Keratinocyte (primary cell): ENCODE measurements around the gene ALDH7A1. TPM values are rescaled to one million over a fixed set of nuclear protein-coding genes. Genes with fewer than 3 reads are reported as not detected.

ENCODE experiments used
- DNase-seq: peaks from one replicate; pipeline ENCODE4 v3.0.0-alpha.2; 2011; ENCODE audit warnings: low read depth, missing footprints, low spot score
- FAIRE-seq: peaks from 2 replicates; lab custom pipeline; 2011; peaks lifted over from hg19 to GRCh38; lab: Jason Lieb, UNC
- H2AFZ ChIP-seq: 2 replicates; pipeline ENCODE4 v1.6.0; 2012; ENCODE audit warnings: low read length, control low read depth, inconsistent platforms; ENCODE audit not compliant: control insufficient read depth
- H3K27ac ChIP-seq: 2 replicates; pipeline ENCODE4 v1.5.1; 2011; ENCODE audit warnings: low read length; ENCODE audit not compliant: control insufficient read depth, insufficient read depth
- H3K27me3 ChIP-seq: 3 replicates; pipeline ENCODE4 v1.6.0; 2011; ENCODE audit warnings: low read length; ENCODE audit not compliant: control insufficient read depth, insufficient read depth; ENCODE audit errors: extremely low read depth
- H3K36me3 ChIP-seq, 2 experiments: 2 replicates in 1 of 2; 3 replicates in 1 of 2; pipeline ENCODE4 v1.5.1; 2011; ENCODE audit warnings: low read length in 2 of 2, mild to moderate bottlenecking in 1 of 2; ENCODE audit not compliant: control insufficient read depth in 2 of 2, insufficient read depth in 2 of 2; ENCODE audit errors: extremely low read depth in 1 of 2
- H3K4me1 ChIP-seq: 3 replicates; pipeline ENCODE4 v1.5.1; 2011; ENCODE audit warnings: low read length; ENCODE audit not compliant: control insufficient read depth, insufficient read depth; ENCODE audit errors: extremely low read depth
- H3K4me2 ChIP-seq: 3 replicates; pipeline ENCODE4 v1.6.0; 2011; ENCODE audit warnings: low read depth, low read length; ENCODE audit not compliant: control insufficient read depth, insufficient read depth; ENCODE audit errors: extremely low read depth
- H3K4me3 ChIP-seq, 3 experiments: fragments of 200-600 bp in 1 of 3; sonication (generic) in 1 of 3; 2 replicates in 2 of 3; 3 replicates in 1 of 3; pipeline ENCODE4 v1.5.1; 2011 to 2016; ENCODE audit warnings: low read length in 3 of 3, mild to moderate bottlenecking in 3 of 3, control low read depth in 2 of 3, inconsistent platforms in 1 of 3, low read depth in 1 of 3, mixed read lengths in 1 of 3, mixed run types in 1 of 3, moderate library complexity in 1 of 3; ENCODE audit not compliant: control insufficient read depth in 2 of 3, insufficient read depth in 2 of 3; ENCODE audit errors: extremely low read depth in 1 of 3
- H3K79me2 ChIP-seq: 2 replicates; pipeline ENCODE4 v1.6.0; 2012; ENCODE audit warnings: low read length; ENCODE audit not compliant: control insufficient read depth, insufficient read depth
- H3K9ac ChIP-seq: 3 replicates; pipeline ENCODE4 v1.6.0; 2011; ENCODE audit warnings: low read length; ENCODE audit not compliant: control insufficient read depth, insufficient read depth; ENCODE audit errors: extremely low read depth
- H3K9me1 ChIP-seq: 3 replicates; pipeline ENCODE4 v1.6.0; 2011; ENCODE audit warnings: low read length; ENCODE audit not compliant: control insufficient read depth, insufficient read depth; ENCODE audit errors: extremely low read depth
- H3K9me3 ChIP-seq: 2 replicates; pipeline ENCODE4 v1.5.1; 2012; ENCODE audit warnings: low read depth, low read length; ENCODE audit not compliant: control insufficient read depth
- H4K20me1 ChIP-seq: 3 replicates; pipeline ENCODE4 v1.6.0; 2011; ENCODE audit warnings: low read length; ENCODE audit not compliant: control insufficient read depth, insufficient read depth; ENCODE audit errors: extremely low read depth
- EZH2 ChIP-seq: IDR thresholded peaks from one replicate; pipeline ENCODE4 v1.6.1; 2012; ENCODE audit warnings: inconsistent platforms, mild to moderate bottlenecking, low read length, moderate library complexity
- dilution Hi-C: fragments of 300-500 bp; cut with MboI; formaldehyde crosslinking; loops from one replicate; pipeline ENCODE4 v1.7.0; 2020; ENCODE audit warnings: low sequenced_read_pairs; ENCODE audit not compliant: extremely low pct_ligation_motif_present
- polyA plus RNA-seq, 5 experiments: library from polyadenylated mRNA; depleted of rRNA in 3 of 5; stranded (reverse) in 3 of 5; stranded (forward) in 1 of 5; unstranded in 1 of 5; fragments of >200 nt; gene quantifications; 1 replicate in 1 of 5; 2 replicates in 3 of 5; 3 replicates in 1 of 5; pipeline versions ENCODE4 v1.2.1 to v1.2.3, GENCODE V29; 2011 to 2012; ENCODE audit warnings: missing spikeins in 2 of 5, low read depth in 1 of 5, low replicate concordance in 1 of 5
- TF ChIP-seq, protein P1 (sequence below), 3 experiments: IDR thresholded peaks in 1 of 3; conservative IDR thresholded peaks in 1 of 3; optimal IDR thresholded peaks in 1 of 3; 2 replicates in 2 of 3; 3 replicates in 1 of 3; pipeline versions ENCODE3 to v1.5.1; 2011; ENCODE audit warnings: low read length in 3 of 3, mild to moderate bottlenecking in 3 of 3, moderate library complexity in 2 of 3, control low read depth in 1 of 3, inconsistent platforms in 1 of 3; ENCODE audit not compliant: insufficient read depth in 2 of 3; ENCODE audit errors: extremely low read depth in 1 of 3

ALDH7A1 gene
- polyA plus RNA-seq, 1 donor (not counting 4 experiments of a cell fraction or from before 2014, with no cell fraction given): 183 TPM

GRCh38 chr5:126499278-126499677 is 95.7 kb downstream of the ALDH7A1 start:
- dilution Hi-C loops: no loop called here
- Histone ChIP-seq H3K9me1 (no peaks in the 10 kb centered on the region), H3K27me3 (no peaks in the 10 kb centered on the region), H4K20me1 (no peaks in the 10 kb centered on the region), H3K4me3 (no peak overlapping the region), H3K4me2 (no peak overlapping the region), H3K79me2 (no peaks in the 10 kb centered on the region), H3K9ac (no peak overlapping the region), H3K27ac (no peak overlapping the region), H3K36me3 (peaks cover 0 to 5% of the 10 kb centered on the region in 2 experiments), H2AFZ (no peak overlapping the region), H3K9me3 (no peaks in the 10 kb centered on the region), H3K4me1 (peaks cover 18% of the 10 kb centered on the region)
- TF ChIP-seq, protein P1, sequence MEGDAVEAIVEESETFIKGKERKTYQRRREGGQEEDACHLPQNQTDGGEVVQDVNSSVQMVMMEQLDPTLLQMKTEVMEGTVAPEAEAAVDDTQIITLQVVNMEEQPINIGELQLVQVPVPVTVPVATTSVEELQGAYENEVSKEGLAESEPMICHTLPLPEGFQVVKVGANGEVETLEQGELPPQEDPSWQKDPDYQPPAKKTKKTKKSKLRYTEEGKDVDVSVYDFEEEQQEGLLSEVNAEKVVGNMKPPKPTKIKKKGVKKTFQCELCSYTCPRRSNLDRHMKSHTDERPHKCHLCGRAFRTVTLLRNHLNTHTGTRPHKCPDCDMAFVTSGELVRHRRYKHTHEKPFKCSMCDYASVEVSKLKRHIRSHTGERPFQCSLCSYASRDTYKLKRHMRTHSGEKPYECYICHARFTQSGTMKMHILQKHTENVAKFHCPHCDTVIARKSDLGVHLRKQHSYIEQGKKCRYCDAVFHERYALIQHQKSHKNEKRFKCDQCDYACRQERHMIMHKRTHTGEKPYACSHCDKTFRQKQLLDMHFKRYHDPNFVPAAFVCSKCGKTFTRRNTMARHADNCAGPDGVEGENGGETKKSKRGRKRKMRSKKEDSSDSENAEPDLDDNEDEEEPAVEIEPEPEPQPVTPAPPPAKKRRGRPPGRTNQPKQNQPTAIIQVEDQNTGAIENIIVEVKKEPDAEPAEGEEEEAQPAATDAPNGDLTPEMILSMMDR (optimal IDR thresholded peaks at IDR 0.05 in 1 of 3, IDR thresholded peaks at IDR 0.05 in 1 of 3, conservative IDR thresholded peaks at IDR 0.05 in 1 of 3; ENCODE audit: extremely low read depth in 1 of 3, insufficient read depth in 2 of 3, low read length in 3 of 3): no peak
- TF ChIP-seq EZH2: no peak
- no peak for FAIRE-seq
- no peak for DNase-seq

- Histone ChIP-seq H3K9me1 (no peaks in the 10 kb centered on the region), H3K4me3 (no peak overlapping the region), H3K36me3 (peaks cover 9 to 12% of the 10 kb centered on the region in 2 experiments), H3K9me3 (no peaks in the 10 kb centered on the region), H3K9ac (no peak overlapping the region), H2AFZ (no peak overlapping the region), H3K27ac (no peak overlapping the region), H3K4me2 (no peak overlapping the region), H3K27me3 (no peaks in the 10 kb centered on the region), H3K4me1 (peaks cover 8% of the 10 kb centered on the region), H4K20me1 (no peaks in the 10 kb centered on the region), H3K79me2 (no peaks in the 10 kb centered on the region)
- dilution Hi-C loops: no loop called here
- FAIRE-seq (no peak), DNase-seq (no peak)
- TF ChIP-seq, protein P1 (optimal IDR thresholded peaks at IDR 0.05 in 1 of 3, IDR thresholded peaks at IDR 0.05 in 1 of 3, conservative IDR thresholded peaks at IDR 0.05 in 1 of 3; ENCODE audit: extremely low read depth in 1 of 3, insufficient read depth in 2 of 3, low read length in 3 of 3): no peak
- TF ChIP-seq EZH2: no peak
These were observed 97.5 kb downstream of the ALDH7A1 start for GRCh38 chr5:126497506-126497905.
